GM23338 (cell line): ENCODE data around the gene ZNF787. TPM values are rescaled to one million over a fixed set of nuclear protein-coding genes. Genes with fewer than 3 reads are reported as not detected.

ENCODE experiments used
- ATAC-seq: fragments of 200-7000 bp; cut with Tn5 transposase; 3 replicates; pipeline ENCODE4 v1.9.1; 2020
- DNase-seq: peaks from one replicate; pipeline ENCODE4 v3.0.0-alpha.2; 2015; ENCODE audit warnings: low spot score
- H2AFZ ChIP-seq: fragments of 200-600 bp; sonication (generic); 2 replicates; pipeline ENCODE4 v1.8.0; 2016; ENCODE audit warnings: antibody characterized with exemption, mild to moderate bottlenecking, moderate library complexity
- H3F3A ChIP-seq: fragments of 200-600 bp; sonication (generic); replicated peaks from 2 replicates; pipeline ENCODE4 v1.8.0; 2017; ENCODE audit warnings: antibody characterized with exemption, mixed run types, low read depth
- H3K27ac ChIP-seq: fragments of 200-600 bp; sonication (generic); 2 replicates; pipeline ENCODE4 v1.6.1; 2016; ENCODE audit warnings: low read depth
- H3K27me3 ChIP-seq: fragments of 200-600 bp; sonication (generic); 2 replicates; pipeline ENCODE4 v1.8.0; 2016; ENCODE audit warnings: mild to moderate bottlenecking, mixed run types, moderate library complexity; ENCODE audit not compliant: insufficient read depth
- H3K36me3 ChIP-seq: fragments of 200-600 bp; sonication (generic); 2 replicates; pipeline ENCODE4 v1.8.0; 2016; ENCODE audit warnings: mild to moderate bottlenecking; ENCODE audit not compliant: insufficient read depth
- H3K4me1 ChIP-seq: fragments of 200-600 bp; sonication (generic); 2 replicates; pipeline ENCODE4 v1.8.0; 2016; ENCODE audit warnings: mild to moderate bottlenecking, moderate library complexity; ENCODE audit not compliant: insufficient read depth
- H3K4me2 ChIP-seq: fragments of 200-600 bp; sonication (generic); 2 replicates; pipeline ENCODE4 v1.7.1; 2017; ENCODE audit warnings: mixed run types
- H3K4me3 ChIP-seq: fragments of 200-600 bp; sonication (generic); 2 replicates; pipeline ENCODE4 v1.6.1; 2016; ENCODE audit warnings: mixed run types
- H3K79me2 ChIP-seq: fragments of 200-600 bp; sonication (generic); replicated peaks from 2 replicates; pipeline ENCODE4 v1.8.0; 2017; ENCODE audit warnings: mild to moderate bottlenecking; ENCODE audit not compliant: insufficient read depth
- H3K9me2 ChIP-seq: fragments of 200-600 bp; sonication (generic); 2 replicates; pipeline ENCODE4 v1.8.0; 2017; ENCODE audit not compliant: insufficient read depth
- H4K20me1 ChIP-seq: fragments of 200-600 bp; sonication (generic); replicated peaks from 2 replicates; pipeline ENCODE4 v1.8.0; 2017; ENCODE audit warnings: mild to moderate bottlenecking; ENCODE audit not compliant: insufficient read depth
- H3K27ac Mint-ChIP-seq: 2 replicates; pipeline ENCODE4 v1.8.0; 2020; ENCODE audit warnings: inconsistent platforms, mild to moderate bottlenecking, moderate library complexity, mixed read lengths
- H3K27me3 Mint-ChIP-seq: 3 replicates; pipeline ENCODE4 v1.8.0; 2022; ENCODE audit warnings: low read depth, mild to moderate bottlenecking, moderate library complexity, mixed read lengths, inconsistent platforms; ENCODE audit not compliant: insufficient read depth, poor library complexity
- H3K36me3 Mint-ChIP-seq: 3 replicates; pipeline ENCODE4 v1.8.0; 2021; ENCODE audit warnings: low read depth, mild to moderate bottlenecking, inconsistent platforms, moderate library complexity, mixed read lengths
- H3K4me1 Mint-ChIP-seq: 3 replicates; pipeline ENCODE4 v1.8.0; 2020; ENCODE audit warnings: mild to moderate bottlenecking, inconsistent platforms, mixed read lengths
- H3K4me3 Mint-ChIP-seq: 3 replicates; pipeline ENCODE4 v1.8.0; 2021; ENCODE audit warnings: moderate library complexity, mild to moderate bottlenecking, inconsistent platforms, mixed read lengths
- H3K9me3 Mint-ChIP-seq: 3 replicates; pipeline ENCODE4 v1.8.0; 2020; ENCODE audit warnings: moderate library complexity, mild to moderate bottlenecking, inconsistent platforms, mixed read lengths
- CREB1 ChIP-seq: fragments of 250-450 bp; sonication (Bioruptor Pico); IDR thresholded peaks from 2 replicates; pipeline ENCODE4 v1.5.0; 2020; ENCODE audit warnings: low read depth, mild to moderate bottlenecking, moderate library complexity
- EZH2 ChIP-seq: fragments of 200-600 bp; sonication (generic); IDR thresholded peaks from one replicate; pipeline ENCODE4 v1.8.0; 2017; ENCODE audit warnings: antibody characterized with exemption, mild to moderate bottlenecking, low read depth; ENCODE audit not compliant: unreplicated experiment
- EZH2phosphoT487 ChIP-seq: fragments of 200-600 bp; sonication (generic); IDR thresholded peaks from one replicate; pipeline ENCODE4 v1.8.1; 2018; ENCODE audit warnings: antibody characterized with exemption; ENCODE audit not compliant: unreplicated experiment
- JUNB ChIP-seq: IDR thresholded peaks from one replicate; pipeline ENCODE4 v1.6.1; 2016; ENCODE audit warnings: antibody characterized with exemption; ENCODE audit not compliant: unreplicated experiment
- NANOG ChIP-seq: IDR thresholded peaks from 2 replicates; pipeline ENCODE4 v1.6.1; 2016; ENCODE audit warnings: antibody characterized with exemption, borderline replicate concordance
- ZNF114 ChIP-seq: fragments of 250-450 bp; sonication (Bioruptor Pico); IDR thresholded peaks from 2 replicates; pipeline ENCODE4 v1.5.0; 2020; ENCODE audit warnings: mild to moderate bottlenecking, moderate library complexity
- ZNF331 ChIP-seq: fragments of 250-450 bp; sonication (Bioruptor Pico); IDR thresholded peaks from 2 replicates; pipeline ENCODE4 v1.5.0; 2020; ENCODE audit warnings: low read depth, mild to moderate bottlenecking, moderate library complexity
- polyA plus RNA-seq: library from polyadenylated mRNA; unstranded; fragments of >200 nt; fragmentation: Nextera tagmentation; extraction: Ambion mirVana; gene quantifications from 2 replicates; pipeline ENCODE4 v1.2.1, GENCODE V29; 2016
- total RNA-seq: library from RNA; depleted of rRNA; stranded (reverse); fragments of >200 nt; shearing (Covaris generic); gene quantifications from 2 replicates; pipeline ENCODE4 v1.2.3, GENCODE V29; 2014
- TF ChIP-seq, protein P1 (sequence below): fragments of 250-450 bp; sonication (Bioruptor Pico); IDR thresholded peaks from 2 replicates; pipeline ENCODE4 v1.5.0; 2020; ENCODE audit warnings: mild to moderate bottlenecking, moderate library complexity
- TF ChIP-seq, protein P2 (sequence below): IDR thresholded peaks from 2 replicates; pipeline ENCODE4 v1.6.1; 2016; ENCODE audit warnings: antibody characterized with exemption
- TF ChIP-seq, protein P3 (sequence below), 2 experiments: fragments of 200-600 bp in 1 of 2; sonication (generic) in 1 of 2; conservative IDR thresholded peaks; 2 replicates each; pipeline versions ENCODE4 v1.5.1 to v1.6.1; 2016 to 2017; ENCODE audit warnings: antibody characterized with exemption in 2 of 2, low read depth in 2 of 2, mild to moderate bottlenecking in 2 of 2, moderate library complexity in 1 of 2

The ZNF787 gene
- total and polyA plus RNA-seq, 2 experiments from 2014 or later = 12.5 to 44.6 TPM

DNA sequence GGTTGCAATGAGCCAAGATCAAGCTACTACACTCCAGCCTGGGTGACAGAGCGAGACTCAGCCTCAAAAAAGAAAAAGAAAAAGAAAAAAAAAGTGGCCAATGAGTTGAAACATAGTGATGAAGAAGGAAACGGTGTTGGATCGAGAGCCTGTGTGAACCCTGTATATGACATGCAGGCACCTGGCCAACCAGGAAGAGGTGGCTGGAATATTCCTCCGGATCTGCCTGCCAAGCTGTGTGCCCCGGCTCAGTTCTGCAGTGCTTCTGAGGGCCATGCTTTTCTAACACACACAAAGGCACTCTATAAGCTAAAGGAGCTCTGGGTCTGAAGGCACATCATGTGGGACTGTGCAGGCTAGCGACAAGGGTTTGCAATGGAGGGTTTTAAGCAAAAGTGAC, 16.3 kb upstream of the ZNF787 start:
- TF ChIP-seq EZH2phosphoT487 (no peak), JUNB (no peak), NANOG (no peak), ZNF331 (CRISPR knock-in tag) (no peak), ZNF114 (no peak), EZH2 (no peak), CREB1 (CRISPR knock-in tag) (no peak)
- TF ChIP-seq, protein P1, sequence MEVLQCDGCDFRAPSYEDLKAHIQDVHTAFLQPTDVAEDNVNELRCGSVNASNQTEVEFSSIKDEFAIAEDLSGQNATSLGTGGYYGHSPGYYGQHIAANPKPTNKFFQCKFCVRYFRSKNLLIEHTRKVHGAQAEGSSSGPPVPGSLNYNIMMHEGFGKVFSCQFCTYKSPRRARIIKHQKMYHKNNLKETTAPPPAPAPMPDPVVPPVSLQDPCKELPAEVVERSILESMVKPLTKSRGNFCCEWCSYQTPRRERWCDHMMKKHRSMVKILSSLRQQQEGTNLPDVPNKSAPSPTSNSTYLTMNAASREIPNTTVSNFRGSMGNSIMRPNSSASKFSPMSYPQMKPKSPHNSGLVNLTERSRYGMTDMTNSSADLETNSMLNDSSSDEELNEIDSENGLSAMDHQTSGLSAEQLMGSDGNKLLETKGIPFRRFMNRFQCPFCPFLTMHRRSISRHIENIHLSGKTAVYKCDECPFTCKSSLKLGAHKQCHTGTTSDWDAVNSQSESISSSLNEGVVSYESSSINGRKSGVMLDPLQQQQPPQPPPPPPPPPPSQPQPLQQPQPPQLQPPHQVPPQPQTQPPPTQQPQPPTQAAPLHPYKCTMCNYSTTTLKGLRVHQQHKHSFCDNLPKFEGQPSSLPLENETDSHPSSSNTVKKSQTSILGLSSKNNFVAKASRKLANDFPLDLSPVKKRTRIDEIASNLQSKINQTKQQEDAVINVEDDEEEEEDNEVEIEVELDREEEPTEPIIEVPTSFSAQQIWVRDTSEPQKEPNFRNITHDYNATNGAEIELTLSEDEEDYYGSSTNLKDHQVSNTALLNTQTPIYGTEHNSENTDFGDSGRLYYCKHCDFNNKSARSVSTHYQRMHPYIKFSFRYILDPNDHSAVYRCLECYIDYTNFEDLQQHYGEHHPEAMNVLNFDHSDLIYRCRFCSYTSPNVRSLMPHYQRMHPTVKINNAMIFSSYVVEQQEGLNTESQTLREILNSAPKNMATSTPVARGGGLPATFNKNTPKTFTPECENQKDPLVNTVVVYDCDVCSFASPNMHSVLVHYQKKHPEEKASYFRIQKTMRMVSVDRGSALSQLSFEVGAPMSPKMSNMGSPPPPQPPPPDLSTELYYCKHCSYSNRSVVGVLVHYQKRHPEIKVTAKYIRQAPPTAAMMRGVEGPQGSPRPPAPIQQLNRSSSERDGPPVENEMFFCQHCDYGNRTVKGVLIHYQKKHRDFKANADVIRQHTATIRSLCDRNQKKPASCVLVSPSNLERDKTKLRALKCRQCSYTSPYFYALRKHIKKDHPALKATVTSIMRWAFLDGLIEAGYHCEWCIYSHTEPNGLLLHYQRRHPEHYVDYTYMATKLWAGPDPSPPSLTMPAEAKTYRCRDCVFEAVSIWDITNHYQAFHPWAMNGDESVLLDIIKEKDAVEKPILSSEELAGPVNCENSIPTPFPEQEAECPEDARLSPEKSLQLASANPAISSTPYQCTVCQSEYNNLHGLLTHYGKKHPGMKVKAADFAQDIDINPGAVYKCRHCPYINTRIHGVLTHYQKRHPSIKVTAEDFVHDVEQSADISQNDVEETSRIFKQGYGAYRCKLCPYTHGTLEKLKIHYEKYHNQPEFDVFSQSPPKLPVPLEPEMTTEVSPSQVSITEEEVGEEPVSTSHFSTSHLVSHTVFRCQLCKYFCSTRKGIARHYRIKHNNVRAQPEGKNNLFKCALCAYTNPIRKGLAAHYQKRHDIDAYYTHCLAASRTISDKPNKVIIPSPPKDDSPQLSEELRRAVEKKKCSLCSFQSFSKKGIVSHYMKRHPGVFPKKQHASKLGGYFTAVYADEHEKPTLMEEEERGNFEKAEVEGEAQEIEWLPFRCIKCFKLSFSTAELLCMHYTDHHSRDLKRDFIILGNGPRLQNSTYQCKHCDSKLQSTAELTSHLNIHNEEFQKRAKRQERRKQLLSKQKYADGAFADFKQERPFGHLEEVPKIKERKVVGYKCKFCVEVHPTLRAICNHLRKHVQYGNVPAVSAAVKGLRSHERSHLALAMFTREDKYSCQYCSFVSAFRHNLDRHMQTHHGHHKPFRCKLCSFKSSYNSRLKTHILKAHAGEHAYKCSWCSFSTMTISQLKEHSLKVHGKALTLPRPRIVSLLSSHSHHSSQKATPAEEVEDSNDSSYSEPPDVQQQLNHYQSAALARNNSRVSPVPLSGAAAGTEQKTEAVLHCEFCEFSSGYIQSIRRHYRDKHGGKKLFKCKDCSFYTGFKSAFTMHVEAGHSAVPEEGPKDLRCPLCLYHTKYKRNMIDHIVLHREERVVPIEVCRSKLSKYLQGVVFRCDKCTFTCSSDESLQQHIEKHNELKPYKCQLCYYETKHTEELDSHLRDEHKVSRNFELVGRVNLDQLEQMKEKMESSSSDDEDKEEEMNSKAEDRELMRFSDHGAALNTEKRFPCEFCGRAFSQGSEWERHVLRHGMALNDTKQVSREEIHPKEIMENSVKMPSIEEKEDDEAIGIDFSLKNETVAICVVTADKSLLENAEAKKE (CRISPR knock-in tag) = no peak
- TF ChIP-seq, protein P2, sequence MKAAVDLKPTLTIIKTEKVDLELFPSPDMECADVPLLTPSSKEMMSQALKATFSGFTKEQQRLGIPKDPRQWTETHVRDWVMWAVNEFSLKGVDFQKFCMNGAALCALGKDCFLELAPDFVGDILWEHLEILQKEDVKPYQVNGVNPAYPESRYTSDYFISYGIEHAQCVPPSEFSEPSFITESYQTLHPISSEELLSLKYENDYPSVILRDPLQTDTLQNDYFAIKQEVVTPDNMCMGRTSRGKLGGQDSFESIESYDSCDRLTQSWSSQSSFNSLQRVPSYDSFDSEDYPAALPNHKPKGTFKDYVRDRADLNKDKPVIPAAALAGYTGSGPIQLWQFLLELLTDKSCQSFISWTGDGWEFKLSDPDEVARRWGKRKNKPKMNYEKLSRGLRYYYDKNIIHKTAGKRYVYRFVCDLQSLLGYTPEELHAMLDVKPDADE = no peak
- TF ChIP-seq, protein P3, sequence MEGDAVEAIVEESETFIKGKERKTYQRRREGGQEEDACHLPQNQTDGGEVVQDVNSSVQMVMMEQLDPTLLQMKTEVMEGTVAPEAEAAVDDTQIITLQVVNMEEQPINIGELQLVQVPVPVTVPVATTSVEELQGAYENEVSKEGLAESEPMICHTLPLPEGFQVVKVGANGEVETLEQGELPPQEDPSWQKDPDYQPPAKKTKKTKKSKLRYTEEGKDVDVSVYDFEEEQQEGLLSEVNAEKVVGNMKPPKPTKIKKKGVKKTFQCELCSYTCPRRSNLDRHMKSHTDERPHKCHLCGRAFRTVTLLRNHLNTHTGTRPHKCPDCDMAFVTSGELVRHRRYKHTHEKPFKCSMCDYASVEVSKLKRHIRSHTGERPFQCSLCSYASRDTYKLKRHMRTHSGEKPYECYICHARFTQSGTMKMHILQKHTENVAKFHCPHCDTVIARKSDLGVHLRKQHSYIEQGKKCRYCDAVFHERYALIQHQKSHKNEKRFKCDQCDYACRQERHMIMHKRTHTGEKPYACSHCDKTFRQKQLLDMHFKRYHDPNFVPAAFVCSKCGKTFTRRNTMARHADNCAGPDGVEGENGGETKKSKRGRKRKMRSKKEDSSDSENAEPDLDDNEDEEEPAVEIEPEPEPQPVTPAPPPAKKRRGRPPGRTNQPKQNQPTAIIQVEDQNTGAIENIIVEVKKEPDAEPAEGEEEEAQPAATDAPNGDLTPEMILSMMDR (conservative IDR thresholded peaks at IDR 0.05; ENCODE audit: low read depth in 2 of 2) = no peak
- Histone ChIP-seq H3F3A (peaks cover 23% of the 10 kb centered on the region), H3K79me2 (peaks cover 8% of the 10 kb centered on the region), H3K4me2 (0 out of 2 replicates have a peak overlapping the region, but pooled peaks have one; percentile 74), H3K27ac (peak overlapping the region; percentile 45; the same call in 1 of the 2 replicates), H3K27me3 (no peaks in the 10 kb centered on the region), H2AFZ (peak overlapping the region; percentile 97), H3K4me1 (peaks cover 36% of the 10 kb centered on the region), H3K36me3 (no peaks in the 10 kb centered on the region), H3K4me3 (no peak overlapping the region), H3K9me2 (no peaks in the 10 kb centered on the region), H4K20me1 (no peaks in the 10 kb centered on the region)
- Mint-ChIP-seq H3K36me3 (no peaks in the 10 kb centered on the region; the same call in 2 of the 3 replicates), H3K27ac (peak overlapping the region; percentile 97), H3K27me3 (peaks cover 19% of the 10 kb centered on the region), H3K4me3 (no peak overlapping the region; the same call in 2 of the 3 replicates), H3K9me3 (no peaks in the 10 kb centered on the region; the same call in 2 of the 3 replicates), H3K4me1 (peaks cover 37% of the 10 kb centered on the region)
- DNase-seq (no peak), ATAC-seq (no peak)
